ENCODE results near the gene ZW10. TPM values are rescaled to one million over a fixed set of nuclear protein-coding genes. Genes with fewer than 3 reads are reported as not detected.

Gene ZW10
- total RNA-seq, 2 donors from 2014 or later: 7.9 TPM

- no peaks in the 10 kb centered on the region for H3K9me3 ChIP-seq
- H3K27ac ChIP-seq: no peak overlapping the region
- no peaks in the 10 kb centered on the region for H3K4me1 ChIP-seq
- no peak for TF ChIP-seq CTCF (IDR thresholded peaks at IDR 0.05)
- H3K27me3 ChIP-seq: no peaks in the 10 kb centered on the region
- no peak overlapping the region for H3K4me3 ChIP-seq
- no peaks in the 10 kb centered on the region for H3K36me3 ChIP-seq
- no peak for DNase-seq (ENCODE audit: low spot score)
These were observed 89.9 kb downstream of the ZW10 start for GRCh38 chr11:113683481-113684046.

Other genes with a start within 250 kb of the ZW10 start
- gene TMPRSS5, start 67.4 kb downstream of the ZW10 start, total RNA-seq: under 1 TPM; 0.16 to 0.19 TPM
- gene CLDN25, start 6.1 kb upstream of the ZW10 start, total RNA-seq: not detected
- 100 to 1,000 TPM; 116 to 135 TPM for gene USP28, start 101.9 kb upstream of the ZW10 start, total RNA-seq
- gene HTR3B, start 131.1 kb upstream of the ZW10 start, total RNA-seq: not detected
- under 1 TPM in 1 of 2 donors, not detected in 1; 0.24 TPM for gene HTR3A, start 201.4 kb upstream of the ZW10 start, total RNA-seq